Tibial artery (tissue), 4 donors: Measurements from ENCODE around the gene KLF13.

Experiments used
- DNase-seq, 2 donors: peaks; one replicate each; pipeline ENCODE4 v3.0.0-alpha.2; 2019
- H3K27ac ChIP-seq, 2 donors: fragments of 200-600 bp; sonication (generic) in 1 of 2; 1 replicate in 1 of 2; 2 replicates in 1 of 2; pipeline ENCODE4 v1.5.1; 2018 to 2019; ENCODE audit warnings: mild to moderate bottlenecking in 1 of 2
- H3K27me3 ChIP-seq, 2 donors: fragments of 200-600 bp; sonication (generic) in 1 of 2; one replicate each; pipeline versions ENCODE4 v1.5.1 to v1.6.0; 2016 to 2019
- H3K36me3 ChIP-seq, 3 donors: fragments of 200-600 bp; sonication (generic) in 2 of 3; one replicate each; pipeline ENCODE4 v1.5.1; 2016 to 2019; ENCODE audit warnings: mild to moderate bottlenecking in 2 of 3
- H3K4me1 ChIP-seq, 4 donors: fragments of 200-600 bp; sonication (generic) in 2 of 4; 1 replicate in 3 of 4; 2 replicates in 1 of 4; pipeline ENCODE4 v1.5.1; 2016 to 2019
- H3K4me3 ChIP-seq, 2 donors: fragments of 200-600 bp; sonication (generic) in 1 of 2; 1 replicate in 1 of 2; 2 replicates in 1 of 2; pipeline ENCODE4 v1.5.1; 2018 to 2019; ENCODE audit warnings: mild to moderate bottlenecking in 2 of 2
- H3K9me3 ChIP-seq, 3 donors: fragments of 200-600 bp; sonication (generic) in 1 of 3; one replicate each; pipeline ENCODE4 v1.5.1; 2016 to 2019
- intact Hi-C: fragments of 100-400 bp; cut with DNase I; formaldehyde crosslinking; loops from one replicate; pipeline ENCODE4 v1.15.0; 2023; ENCODE audit warnings: low total_unique reads
- TF ChIP-seq, protein P1 (sequence below), 2 experiments: fragments of 200-600 bp in 1 of 2; fragments of 450-650 bp in 1 of 2; IDR thresholded peaks; one replicate each; pipeline ENCODE4 v1.5.1; 2017 to 2019; ENCODE audit warnings: antibody characterized with exemption in 2 of 2, mild to moderate bottlenecking in 1 of 2, moderate library complexity in 1 of 2

The KLF13 gene

DNA sequence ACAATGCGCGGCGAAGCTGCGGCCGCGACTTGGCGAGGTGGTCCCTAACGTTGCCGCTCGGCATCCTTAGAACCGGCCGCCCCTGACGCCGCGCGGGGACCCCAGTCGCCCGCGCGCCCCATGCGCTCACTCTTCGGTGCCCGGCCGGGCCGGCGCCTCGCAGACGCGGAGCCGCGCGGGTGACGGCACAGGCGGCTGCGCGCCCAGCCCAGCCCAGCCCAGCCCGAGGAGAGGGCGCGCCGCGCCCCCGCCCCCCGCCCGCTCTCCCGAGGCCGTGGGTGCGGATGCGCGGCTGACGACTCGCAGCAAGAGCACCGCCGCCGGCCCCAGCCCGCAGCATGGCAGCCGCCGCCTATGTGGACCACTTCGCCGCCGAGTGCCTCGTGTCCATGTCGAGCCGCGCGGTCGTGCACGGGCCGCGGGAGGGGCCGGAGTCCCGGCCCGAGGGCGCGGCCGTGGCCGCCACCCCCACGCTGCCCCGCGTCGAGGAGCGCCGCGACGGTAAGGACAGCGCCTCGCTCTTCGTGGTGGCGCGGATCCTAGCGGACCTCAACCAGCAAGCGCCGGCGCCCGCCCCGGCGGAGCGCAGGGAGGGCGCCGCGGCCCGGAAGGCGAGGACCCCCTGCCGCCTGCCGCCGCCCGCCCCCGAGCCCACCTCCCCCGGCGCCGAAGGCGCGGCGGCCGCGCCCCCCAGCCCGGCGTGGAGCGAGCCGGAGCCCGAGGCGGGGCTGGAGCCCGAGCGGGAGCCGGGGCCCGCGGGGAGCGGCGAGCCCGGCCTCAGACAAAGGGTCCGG is 437 bp downstream of the KLF13 start:
- peak; percentile 61 to 86 for DNase-seq
- intact Hi-C loops, result loop anchor here (5.0 kb wide), 1 partner anchor 110 kb away; no protein-coding TSS in a partner anchor
- peak overlapping the region; percentile 66 to 89 for H3K4me3 ChIP-seq

DNA sequence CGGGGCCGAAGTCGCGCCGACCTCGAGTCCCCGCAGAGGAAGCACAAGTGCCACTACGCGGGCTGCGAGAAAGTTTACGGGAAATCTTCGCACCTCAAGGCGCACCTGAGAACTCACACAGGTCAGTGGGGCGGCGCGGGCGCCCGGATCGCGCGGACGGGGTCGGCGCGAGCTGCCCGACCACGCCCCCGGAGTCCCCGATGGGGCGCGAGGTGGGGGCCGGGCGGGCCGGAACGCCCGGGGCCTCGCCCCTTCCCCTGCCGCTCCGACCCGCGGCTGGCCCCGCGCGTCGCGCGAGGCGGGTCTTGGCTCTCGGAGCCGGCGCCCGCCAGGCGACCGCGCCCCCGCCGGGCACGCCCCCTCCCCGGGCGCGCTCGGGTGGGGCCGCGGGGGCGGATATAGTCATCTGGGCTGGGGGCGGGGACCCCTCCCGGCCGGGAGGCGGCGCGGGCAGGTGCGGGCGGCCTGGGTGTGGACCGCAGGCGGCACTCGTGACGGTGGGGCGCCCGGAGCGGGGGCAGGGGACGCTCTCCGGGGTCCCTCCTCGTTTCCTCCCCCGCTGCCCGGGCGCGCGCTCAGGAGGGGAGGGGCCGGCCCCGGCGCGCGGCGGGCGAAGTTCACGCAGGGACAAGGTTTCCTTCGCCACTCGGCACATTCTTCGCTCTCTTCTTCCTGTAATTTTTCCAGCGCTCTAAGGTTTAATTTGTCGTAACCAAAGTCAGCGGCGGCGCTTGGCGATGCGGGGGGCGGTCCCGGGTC is 1.2 kb downstream of the KLF13 start:
- no peaks in the 10 kb centered on the region for H3K36me3 ChIP-seq
- peak overlapping the region; percentile 66 to 89 for H3K4me3 ChIP-seq
- H3K27ac ChIP-seq, result peak overlapping the region; percentile 90 to 98
- peak; percentile 59 to 83 for DNase-seq
- TF ChIP-seq, protein P1, sequence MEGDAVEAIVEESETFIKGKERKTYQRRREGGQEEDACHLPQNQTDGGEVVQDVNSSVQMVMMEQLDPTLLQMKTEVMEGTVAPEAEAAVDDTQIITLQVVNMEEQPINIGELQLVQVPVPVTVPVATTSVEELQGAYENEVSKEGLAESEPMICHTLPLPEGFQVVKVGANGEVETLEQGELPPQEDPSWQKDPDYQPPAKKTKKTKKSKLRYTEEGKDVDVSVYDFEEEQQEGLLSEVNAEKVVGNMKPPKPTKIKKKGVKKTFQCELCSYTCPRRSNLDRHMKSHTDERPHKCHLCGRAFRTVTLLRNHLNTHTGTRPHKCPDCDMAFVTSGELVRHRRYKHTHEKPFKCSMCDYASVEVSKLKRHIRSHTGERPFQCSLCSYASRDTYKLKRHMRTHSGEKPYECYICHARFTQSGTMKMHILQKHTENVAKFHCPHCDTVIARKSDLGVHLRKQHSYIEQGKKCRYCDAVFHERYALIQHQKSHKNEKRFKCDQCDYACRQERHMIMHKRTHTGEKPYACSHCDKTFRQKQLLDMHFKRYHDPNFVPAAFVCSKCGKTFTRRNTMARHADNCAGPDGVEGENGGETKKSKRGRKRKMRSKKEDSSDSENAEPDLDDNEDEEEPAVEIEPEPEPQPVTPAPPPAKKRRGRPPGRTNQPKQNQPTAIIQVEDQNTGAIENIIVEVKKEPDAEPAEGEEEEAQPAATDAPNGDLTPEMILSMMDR (IDR thresholded peaks at IDR 0.05), result no peak
- no peaks in the 10 kb centered on the region for H3K27me3 ChIP-seq
- H3K4me1 ChIP-seq, result peaks cover 0 to 47% (median 32%) of the 10 kb centered on the region in 4 donors
- intact Hi-C loops, result loop anchor here (1.0 to 5.0 kb wide), 3 partner anchors 64 to 160 kb away; no protein-coding TSS in a partner anchor
- H3K9me3 ChIP-seq, result no peaks in the 10 kb centered on the region

More for the DNA sequence above, 437 bp downstream of the KLF13 start:
- TF ChIP-seq, protein P1 (IDR thresholded peaks at IDR 0.05), result no peak
- Histone ChIP-seq H3K36me3 (no peaks in the 10 kb centered on the region), H3K27me3 (no peaks in the 10 kb centered on the region), H3K27ac (peak overlapping the region; percentile 90 to 98), H3K4me1 (peaks cover 0 to 39% (median 26%) of the 10 kb centered on the region in 4 donors), H3K9me3 (no peaks in the 10 kb centered on the region)

DNA sequence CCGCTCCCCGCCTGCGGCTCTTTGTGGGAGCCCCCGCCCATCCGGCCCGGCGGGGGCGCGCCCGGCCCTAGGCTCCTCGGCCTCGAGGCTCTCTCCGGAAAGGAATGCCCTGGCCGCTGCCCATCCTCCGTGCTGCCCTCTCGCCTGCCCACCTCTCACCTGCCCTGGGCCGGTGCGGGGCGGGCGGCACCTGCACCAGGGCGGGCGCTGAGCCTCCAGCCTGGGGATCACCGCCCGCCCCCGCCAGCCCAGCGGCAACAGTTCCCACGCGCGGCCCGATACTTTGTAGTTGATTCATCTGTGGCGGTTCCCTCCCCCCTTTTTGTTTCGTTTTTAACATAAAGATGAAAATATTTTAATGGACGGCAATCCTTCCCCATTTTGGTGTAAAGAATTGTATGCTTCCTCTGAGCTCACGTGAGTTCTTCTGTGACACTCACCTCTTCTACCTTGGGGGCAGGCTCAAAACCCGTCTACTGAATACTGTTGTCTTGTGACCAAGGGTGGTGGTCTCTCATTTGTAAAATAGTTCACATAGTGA is 1.9 kb downstream of the KLF13 start:
- TF ChIP-seq, protein P1 (IDR thresholded peaks at IDR 0.05), result no peak
- Histone ChIP-seq H3K4me1 (peaks cover 0 to 51% (median 34%) of the 10 kb centered on the region in 4 donors), H3K9me3 (no peaks in the 10 kb centered on the region), H3K27ac (peak overlapping the region; percentile 90 to 98), H3K4me3 (peak overlapping the region; percentile 66 to 89), H3K36me3 (no peaks in the 10 kb centered on the region), H3K27me3 (no peaks in the 10 kb centered on the region)
- DNase-seq, result no peak
- intact Hi-C loops, result loop anchor here (1.0 to 5.0 kb wide), 3 partner anchors 64 to 160 kb away; no protein-coding TSS in a partner anchor

DNA sequence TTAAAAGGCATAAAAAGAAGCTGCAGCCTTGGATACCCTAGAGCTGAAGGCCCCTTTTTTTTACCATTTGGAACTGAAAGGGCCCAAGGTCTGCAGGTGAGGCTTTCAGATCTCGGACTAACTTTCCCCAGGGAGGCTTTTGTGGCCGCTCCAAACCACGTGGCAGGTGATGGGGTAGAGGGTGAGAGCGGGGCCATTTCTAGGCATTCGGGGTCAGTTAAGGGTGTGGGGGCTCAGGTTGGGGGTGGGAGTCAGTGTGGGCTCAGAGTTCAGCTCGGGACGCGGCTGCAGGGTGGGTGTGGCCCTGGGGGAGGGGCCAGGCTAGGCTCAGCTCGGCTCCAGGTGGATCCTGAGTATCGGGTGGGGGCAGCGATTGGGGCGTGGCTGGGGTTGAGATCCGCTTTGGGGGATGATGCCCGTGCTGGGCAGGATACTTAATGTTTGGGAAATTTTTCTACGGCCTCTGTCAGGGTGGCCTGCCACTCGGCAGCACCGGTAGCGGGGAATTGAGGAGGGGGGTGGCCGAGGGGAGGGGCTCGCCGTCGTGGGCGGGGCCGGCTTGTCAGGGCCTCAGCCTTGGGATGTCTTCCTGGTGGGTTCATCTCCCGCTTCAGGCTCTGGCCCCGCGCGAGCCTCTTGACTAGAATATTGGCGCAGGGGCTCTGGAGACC is 2.5 kb downstream of the KLF13 start:
- H3K36me3 ChIP-seq, result no peaks in the 10 kb centered on the region
- no peaks in the 10 kb centered on the region for H3K9me3 ChIP-seq
- H3K27ac ChIP-seq, result peak overlapping the region; percentile 90 to 98
- TF ChIP-seq, protein P1 (IDR thresholded peaks at IDR 0.05), result no peak
- no peaks in the 10 kb centered on the region for H3K27me3 ChIP-seq
- H3K4me3 ChIP-seq, result peak overlapping the region; percentile 66 to 89
- intact Hi-C loops, result loop anchor here (1.0 to 5.0 kb wide), 3 partner anchors 63 to 159 kb away; no protein-coding TSS in a partner anchor
- peaks cover 0 to 51% (median 35%) of the 10 kb centered on the region in 4 donors for H3K4me1 ChIP-seq
- DNase-seq, result no peak

DNA sequence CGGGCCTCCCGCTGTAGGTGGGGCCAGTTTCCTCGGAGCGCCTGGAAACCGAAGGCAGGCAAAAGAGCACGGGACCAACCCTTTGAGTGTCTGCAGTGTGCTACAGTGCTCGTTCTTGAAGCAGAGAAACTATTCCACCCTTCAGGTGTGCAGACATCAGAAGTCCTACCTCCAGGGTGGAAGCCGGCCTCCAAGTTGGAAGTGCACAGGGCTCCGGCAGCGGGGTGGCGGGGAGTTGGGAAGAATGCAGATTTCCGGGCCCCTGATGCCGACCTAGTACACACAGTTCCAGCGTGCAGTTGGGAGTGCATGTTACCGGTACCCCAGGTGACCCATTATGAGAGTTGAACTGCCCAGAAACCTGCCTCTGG is 3.0 kb downstream of the KLF13 start:
- TF ChIP-seq, protein P1 (IDR thresholded peaks at IDR 0.05), result no peak
- no peaks in the 10 kb centered on the region for H3K36me3 ChIP-seq
- intact Hi-C loops, result loop anchor here (5.0 kb wide), 2 partner anchors 108 to 112 kb away; no protein-coding TSS in a partner anchor
- no peaks in the 10 kb centered on the region for H3K9me3 ChIP-seq
- peak overlapping the region; percentile 66 to 89 for H3K4me3 ChIP-seq
- DNase-seq, result no peak
- no peaks in the 10 kb centered on the region for H3K27me3 ChIP-seq
- H3K27ac ChIP-seq, result peak overlapping the region; percentile 90 to 98
- peaks cover 0 to 53% (median 37%) of the 10 kb centered on the region in 4 donors for H3K4me1 ChIP-seq
